Karpas-422 (cell line): ENCODE measurements around the gene ACSF3. TPM values are rescaled to one million over a fixed set of nuclear protein-coding genes. Genes with fewer than 3 reads are reported as not detected.

Experiments
- DNase-seq: peaks from one replicate; pipeline ENCODE4 v3.0.0-alpha.2; 2015
- H2AFZ ChIP-seq: fragments of 200-600 bp; sonication (generic); 2 replicates; pipeline ENCODE4 v1.6.1; 2014; ENCODE audit warnings: antibody characterized with exemption, low read length, mixed read lengths
- H3K27ac ChIP-seq: fragments of 200-600 bp; sonication (generic); 2 replicates; pipeline ENCODE4 v1.5.1; 2014; ENCODE audit warnings: mild to moderate bottlenecking, low read length, moderate library complexity
- H3K27me3 ChIP-seq: fragments of 200-600 bp; sonication (generic); 2 replicates; pipeline ENCODE4 v1.6.1; 2014; ENCODE audit warnings: low read length, mixed read lengths
- H3K36me3 ChIP-seq: fragments of 200-600 bp; sonication (generic); 2 replicates; pipeline ENCODE4 v1.6.1; 2014; ENCODE audit warnings: low read length, mixed read lengths; ENCODE audit not compliant: insufficient read depth
- H3K4me1 ChIP-seq: fragments of 200-600 bp; sonication (generic); 2 replicates; pipeline ENCODE4 v1.6.1; 2014; ENCODE audit warnings: mild to moderate bottlenecking, low read length, mixed read lengths
- H3K4me2 ChIP-seq: fragments of 200-600 bp; sonication (generic); 2 replicates; pipeline ENCODE4 v1.6.1; 2014; ENCODE audit warnings: low read length, low read depth, mild to moderate bottlenecking; ENCODE audit not compliant: poor library complexity, severe bottlenecking
- H3K4me3 ChIP-seq: fragments of 200-600 bp; sonication (generic); 2 replicates; pipeline ENCODE4 v1.5.1; 2014; ENCODE audit warnings: mild to moderate bottlenecking, antibody characterized with exemption, low read length, mixed read lengths
- H3K79me2 ChIP-seq: fragments of 200-600 bp; sonication (generic); 2 replicates; pipeline ENCODE4 v1.6.1; 2014; ENCODE audit warnings: mild to moderate bottlenecking, low read length, mixed read lengths
- H3K9ac ChIP-seq: fragments of 200-600 bp; sonication (generic); 2 replicates; pipeline ENCODE4 v1.6.0; 2014; ENCODE audit warnings: low read length
- H3K9me2 ChIP-seq: fragments of 200-600 bp; sonication (generic), shearing (Covaris generic); replicated peaks from 2 replicates; pipeline ENCODE4 v1.6.0; 2014; ENCODE audit warnings: mild to moderate bottlenecking, low read length, moderate library complexity; ENCODE audit not compliant: insufficient read depth
- H3K9me3 ChIP-seq: fragments of 300-700, 200-600 bp; sonication (generic); 2 replicates; pipeline ENCODE4 v1.6.1; 2014; ENCODE audit warnings: low read length, mixed read lengths
- H4K20me1 ChIP-seq: fragments of 200-600 bp; sonication (generic); 2 replicates; pipeline ENCODE4 v1.6.1; 2014; ENCODE audit warnings: mild to moderate bottlenecking, antibody characterized with exemption, low read length, low read depth; ENCODE audit not compliant: insufficient read depth
- total RNA-seq: library from RNA; depleted of rRNA; stranded (reverse); fragments of >200 nt; shearing (Covaris generic); gene quantifications from 2 replicates; pipeline ENCODE4 v1.2.3, GENCODE V29; 2014; ENCODE audit warnings: low replicate concordance; rRNA removed

The ACSF3 gene
- 30.4 and 49.4 TPM in 2 replicates for total RNA-seq

DNA sequence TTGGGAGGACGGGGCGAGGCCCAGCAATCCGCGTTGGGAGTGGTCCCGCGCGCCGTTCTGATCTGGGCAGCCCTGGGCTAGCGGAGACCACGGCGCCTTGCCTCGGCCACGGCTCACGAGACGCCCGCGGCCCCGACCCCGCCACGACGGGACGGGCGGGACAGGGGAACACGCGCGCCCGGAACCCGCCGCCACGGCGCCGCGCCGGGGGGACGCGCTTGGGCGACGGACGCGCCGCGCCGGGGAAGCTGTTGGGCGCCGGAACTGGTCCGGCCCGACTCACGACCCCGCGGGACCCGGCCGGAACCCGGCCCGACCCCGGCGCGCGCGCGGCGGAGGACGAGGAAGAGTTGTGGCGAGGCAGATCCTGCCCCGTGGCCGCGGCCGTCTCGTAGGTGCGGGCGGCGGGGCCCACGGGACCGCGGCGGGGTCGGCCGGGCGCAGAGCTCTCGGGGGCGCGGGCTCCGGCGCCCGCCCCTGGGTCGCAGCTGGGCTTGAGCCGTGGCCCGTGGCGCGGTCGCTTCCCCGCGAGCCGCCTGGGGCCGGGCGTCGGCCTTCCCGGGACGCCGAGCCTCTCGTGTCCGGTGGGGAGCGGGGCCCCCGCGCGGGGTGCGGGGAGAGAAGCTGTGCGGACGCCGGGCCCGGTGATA, at the start of gene ACSF3:
TSS of gene ACSF3 (plus strand) at position 251 of the 650 bp plus-strand sequence. CDS start 6,830 bp downstream, outside the sequence.
- H3K36me3 ChIP-seq: no peaks in the 10 kb centered on the region; the same call in 1 of the 2 replicates
- peak within 1 kb of the TSS; percentile 99 for H3K4me3 ChIP-seq
- H3K4me2 ChIP-seq: peak within 1 kb of the TSS; percentile 84
- peak within 1 kb of the TSS; percentile 51; the same call in 1 of the 2 replicates for H3K27ac ChIP-seq
- H3K79me2 ChIP-seq: peaks cover 32% of the 10 kb centered on the region
- peak within 1 kb of the TSS; percentile 91 for H3K9ac ChIP-seq
- peak; percentile 89 for DNase-seq
- peaks cover 31% of the 10 kb centered on the region; the same call in 1 of the 2 replicates for H4K20me1 ChIP-seq
- peak within 1 kb of the TSS; percentile 94 for H2AFZ ChIP-seq
- peaks cover 43% of the 10 kb centered on the region for H3K4me1 ChIP-seq
- H3K9me3 ChIP-seq: no peaks in the 10 kb centered on the region
- no peaks in the 10 kb centered on the region for H3K9me2 ChIP-seq
- H3K27me3 ChIP-seq: no peaks in the 10 kb centered on the region

DNA sequence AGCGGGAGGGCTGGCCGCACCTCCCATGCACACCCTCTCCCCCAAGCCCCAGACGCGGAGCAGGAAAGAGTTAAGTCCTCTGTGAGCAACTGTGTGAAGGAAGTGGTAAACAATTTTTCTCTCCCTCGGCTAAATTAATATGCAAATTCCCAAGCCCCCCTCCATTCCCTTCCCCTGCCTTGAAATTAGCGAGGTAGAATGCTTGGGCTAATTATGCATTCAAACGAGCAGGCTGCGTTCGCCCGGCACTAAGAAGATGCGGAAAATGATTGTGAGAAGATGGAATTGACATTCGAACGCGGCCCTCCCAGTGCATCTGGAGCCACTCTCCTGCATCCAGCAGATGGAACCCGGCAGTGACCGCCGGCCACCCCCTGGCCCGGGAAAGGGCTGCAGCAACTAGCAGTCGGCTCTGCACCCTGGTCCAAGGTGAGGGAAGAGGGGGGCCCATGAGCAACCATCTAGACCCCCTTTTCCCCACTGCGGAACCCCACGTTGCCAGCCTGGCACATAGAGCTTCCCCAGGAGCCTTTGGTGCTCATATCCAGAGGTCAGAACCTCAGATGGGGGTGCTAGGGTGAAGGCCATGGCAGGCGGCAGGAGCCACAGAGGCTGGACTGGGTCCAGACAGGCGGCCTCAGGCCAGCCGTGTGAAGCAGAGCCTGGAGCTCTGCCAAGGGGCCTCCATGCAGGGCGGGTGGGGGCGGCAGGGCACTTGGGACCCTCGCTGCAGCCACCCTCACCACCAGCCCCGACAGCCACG, 49.1 kb upstream of the ACSF3 start:
- Histone ChIP-seq H3K4me1 (peaks cover 9% of the 10 kb centered on the region), H3K4me3 (no peak overlapping the region), H3K27me3 (no peaks in the 10 kb centered on the region; the same call in 1 of the 2 replicates), H3K9me2 (no peaks in the 10 kb centered on the region), H3K9me3 (no peaks in the 10 kb centered on the region), H2AFZ (no peak overlapping the region), H3K9ac (no peak overlapping the region), H3K27ac (no peak overlapping the region), H3K79me2 (no peaks in the 10 kb centered on the region), H4K20me1 (peaks cover 7% of the 10 kb centered on the region; the same call in 1 of the 2 replicates), H3K36me3 (no peaks in the 10 kb centered on the region), H3K4me2 (no peak overlapping the region)
- DNase-seq: no peak

DNA sequence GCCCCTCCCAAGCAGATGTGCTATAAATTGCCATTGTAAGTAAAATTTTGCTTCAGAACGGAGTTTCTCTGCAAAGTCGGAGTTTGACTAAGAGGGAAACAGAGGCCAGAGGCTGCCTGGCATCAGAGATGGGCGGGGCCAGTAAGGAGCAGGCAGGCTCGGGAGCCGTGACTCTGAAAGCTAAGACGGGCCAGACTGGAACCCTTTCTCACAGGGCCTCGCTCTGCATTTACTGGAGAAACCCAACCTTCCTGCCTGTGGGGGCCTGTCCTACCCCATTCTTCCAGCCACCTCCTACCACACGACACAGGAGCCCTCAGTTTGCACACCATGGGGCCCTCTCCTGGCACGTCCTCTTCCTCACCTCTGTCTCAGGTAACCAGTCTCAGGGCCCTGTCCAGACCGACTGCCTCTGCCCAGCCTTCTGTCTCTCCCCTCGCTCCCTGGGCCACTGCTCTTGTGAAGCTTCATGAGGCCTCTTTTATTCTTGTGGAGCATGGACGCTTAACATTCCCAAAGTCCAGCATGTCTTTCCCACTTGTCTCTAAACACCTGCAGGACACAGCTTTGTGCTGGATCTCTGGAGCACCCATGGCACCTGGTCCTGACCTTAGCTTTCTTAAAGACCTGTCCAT, 48.4 kb upstream of the ACSF3 start:
- no peak overlapping the region for H3K9ac ChIP-seq
- no peaks in the 10 kb centered on the region; the same call in 1 of the 2 replicates for H3K27me3 ChIP-seq
- H3K4me3 ChIP-seq: no peak overlapping the region
- no peaks in the 10 kb centered on the region for H3K9me2 ChIP-seq
- no peak overlapping the region for H3K4me2 ChIP-seq
- H3K9me3 ChIP-seq: no peaks in the 10 kb centered on the region
- DNase-seq: no peak
- H2AFZ ChIP-seq: no peak overlapping the region
- H4K20me1 ChIP-seq: peaks cover 6% of the 10 kb centered on the region; the same call in 1 of the 2 replicates
- no peaks in the 10 kb centered on the region for H3K79me2 ChIP-seq
- H3K36me3 ChIP-seq: no peaks in the 10 kb centered on the region
- H3K27ac ChIP-seq: no peak overlapping the region
- H3K4me1 ChIP-seq: peaks cover 2% of the 10 kb centered on the region; the same call in 1 of the 2 replicates

DNA sequence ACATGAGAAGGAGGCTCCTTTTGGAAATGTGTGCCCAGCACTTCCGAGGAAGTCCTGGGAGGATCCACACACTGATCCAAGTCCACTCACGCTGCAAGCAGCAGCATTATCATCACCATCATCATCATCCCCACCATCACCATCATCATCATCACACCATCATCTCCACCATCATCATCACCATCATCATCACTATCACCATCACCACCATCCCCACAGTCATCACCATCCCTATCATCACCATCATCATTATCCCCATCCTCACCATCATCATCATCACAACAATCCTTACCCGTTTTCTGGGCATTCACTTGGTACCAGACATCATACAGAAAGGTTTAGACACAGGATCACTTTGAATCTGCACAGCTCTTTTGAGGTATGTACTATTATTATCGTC, 47.8 kb upstream of the ACSF3 start:
- Histone ChIP-seq H3K9me3 (no peaks in the 10 kb centered on the region), H4K20me1 (peaks cover under 1% of the 10 kb centered on the region; the same call in 1 of the 2 replicates), H3K27ac (no peak overlapping the region), H3K27me3 (no peaks in the 10 kb centered on the region), H3K79me2 (no peaks in the 10 kb centered on the region), H3K36me3 (no peaks in the 10 kb centered on the region), H3K4me1 (no peaks in the 10 kb centered on the region), H3K4me3 (no peak overlapping the region), H3K4me2 (no peak overlapping the region), H3K9ac (no peak overlapping the region), H3K9me2 (no peaks in the 10 kb centered on the region), H2AFZ (no peak overlapping the region)
- no peak for DNase-seq

DNA sequence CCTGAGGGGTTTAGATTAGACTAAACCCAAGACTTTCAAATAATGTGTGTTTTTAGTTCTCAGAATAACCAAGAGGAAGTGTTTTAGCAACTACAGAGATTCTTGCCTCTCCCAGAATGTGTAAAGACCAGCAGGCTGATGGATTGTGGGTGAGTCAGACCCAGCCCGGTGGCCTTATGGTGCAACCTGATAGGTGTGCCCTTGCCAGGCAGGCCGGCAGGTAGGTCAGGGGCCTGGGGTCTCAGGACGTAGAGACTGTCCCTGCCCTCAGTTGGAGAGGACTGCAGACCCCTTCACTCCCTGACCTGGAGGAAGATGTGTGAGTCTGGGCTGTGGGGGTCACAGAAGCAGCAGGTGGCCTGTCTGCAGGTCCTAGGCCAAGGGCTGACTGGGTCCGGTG, 47.2 kb upstream of the ACSF3 start:
- Histone ChIP-seq H3K27ac (no peak overlapping the region), H4K20me1 (no peaks in the 10 kb centered on the region; the same call in 1 of the 2 replicates), H3K27me3 (no peaks in the 10 kb centered on the region), H3K36me3 (no peaks in the 10 kb centered on the region), H3K9me2 (no peaks in the 10 kb centered on the region), H3K4me2 (no peak overlapping the region), H3K9ac (no peak overlapping the region), H2AFZ (no peak overlapping the region), H3K79me2 (no peaks in the 10 kb centered on the region), H3K4me3 (no peak overlapping the region), H3K9me3 (no peaks in the 10 kb centered on the region), H3K4me1 (no peaks in the 10 kb centered on the region)
- DNase-seq: no peak

DNA sequence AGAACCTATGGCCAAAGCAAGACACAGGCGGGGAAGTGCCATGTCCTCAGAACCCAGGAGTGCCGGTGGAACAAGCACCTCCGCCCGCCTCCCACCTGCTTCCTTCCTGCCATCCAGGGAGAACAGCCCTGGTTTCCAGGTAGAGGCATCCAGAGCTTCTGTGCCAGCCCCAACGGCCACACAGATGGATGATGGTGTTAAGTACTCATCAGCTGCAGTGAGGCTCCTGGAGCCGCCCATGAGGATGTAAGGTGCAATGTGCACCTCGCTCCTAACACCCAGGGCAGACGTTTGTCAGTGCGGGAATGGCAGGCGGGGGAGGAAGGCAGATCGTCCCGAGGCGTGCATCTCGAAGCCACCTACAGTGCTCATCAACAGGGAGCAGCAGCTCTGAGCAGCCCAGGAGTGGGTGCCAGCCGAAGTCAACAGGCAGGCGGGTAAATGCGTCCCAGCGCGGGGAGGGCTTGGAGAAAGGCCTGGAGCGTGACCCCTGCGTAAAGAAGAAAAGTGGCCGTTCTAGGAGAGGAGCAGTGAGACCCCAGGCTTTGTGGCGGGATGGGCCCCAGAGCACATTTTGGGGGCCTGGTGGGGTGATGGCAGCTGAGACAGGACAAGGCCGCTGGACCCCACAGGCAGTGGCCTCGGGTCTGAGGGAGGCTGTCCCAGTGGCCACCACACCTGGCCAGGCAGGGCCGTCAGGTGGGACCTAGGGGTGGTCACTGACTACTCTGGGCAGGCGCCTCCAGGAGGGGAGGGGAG, 46.1 kb upstream of the ACSF3 start:
- no peaks in the 10 kb centered on the region for H3K9me3 ChIP-seq
- no peak overlapping the region for H3K27ac ChIP-seq
- H3K79me2 ChIP-seq: no peaks in the 10 kb centered on the region
- H3K27me3 ChIP-seq: no peaks in the 10 kb centered on the region
- H3K36me3 ChIP-seq: no peaks in the 10 kb centered on the region
- no peaks in the 10 kb centered on the region for H3K4me1 ChIP-seq
- no peak overlapping the region for H3K9ac ChIP-seq
- H3K4me3 ChIP-seq: no peak overlapping the region
- no peaks in the 10 kb centered on the region; the same call in 1 of the 2 replicates for H4K20me1 ChIP-seq
- H3K4me2 ChIP-seq: no peak overlapping the region
- DNase-seq: no peak
- no peak overlapping the region for H2AFZ ChIP-seq
- H3K9me2 ChIP-seq: no peaks in the 10 kb centered on the region

DNA sequence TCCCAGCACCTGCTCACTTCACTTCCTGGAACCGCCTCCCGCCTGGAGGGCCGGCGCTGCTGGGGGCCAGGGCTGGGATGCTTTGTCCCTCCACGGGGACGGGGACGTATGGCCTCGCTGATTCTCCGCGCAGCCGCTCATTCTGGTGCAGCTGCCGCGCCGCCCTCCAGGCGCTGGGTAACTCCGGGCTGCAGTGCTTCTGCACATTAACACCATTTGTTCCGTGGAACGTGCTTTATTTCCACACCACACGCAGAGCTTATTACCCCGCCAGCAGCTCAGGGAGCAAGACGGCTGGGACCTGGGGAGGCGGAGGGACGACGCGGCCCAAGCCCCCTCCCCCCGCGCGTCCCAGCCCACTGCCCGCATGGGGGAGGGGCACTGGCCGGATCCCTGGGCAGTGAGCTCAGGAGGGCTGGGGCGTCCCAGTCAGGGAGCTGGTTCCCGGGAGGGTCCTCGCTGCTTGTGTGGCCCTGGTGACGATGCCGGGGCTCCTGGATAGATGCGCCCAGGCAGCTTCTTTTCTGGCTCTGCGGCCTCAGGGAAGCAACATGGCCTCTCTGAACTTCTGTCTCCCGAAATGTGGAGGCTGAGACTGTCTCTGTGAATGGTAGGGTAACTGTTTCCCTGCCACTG, 45.4 kb upstream of the ACSF3 start:
- Histone ChIP-seq H3K79me2 (no peaks in the 10 kb centered on the region), H3K36me3 (no peaks in the 10 kb centered on the region), H3K4me2 (no peak overlapping the region), H2AFZ (no peak overlapping the region), H3K27me3 (no peaks in the 10 kb centered on the region), H3K27ac (no peak overlapping the region), H3K9me3 (no peaks in the 10 kb centered on the region), H3K9me2 (no peaks in the 10 kb centered on the region), H3K4me1 (no peaks in the 10 kb centered on the region), H4K20me1 (no peaks in the 10 kb centered on the region; the same call in 1 of the 2 replicates), H3K4me3 (no peak overlapping the region), H3K9ac (no peak overlapping the region)
- no peak for DNase-seq
